GM13976 (cell line): ENCODE measurements around the gene MICU2.

Experiments
- DNase-seq: peaks from one replicate; pipeline ENCODE4 v3.0.0; 2012; ENCODE audit warnings: low spot score
- in situ Hi-C: fragments of 300-500 bp; cut with MboI; formaldehyde crosslinking; loops from one replicate; pipeline ENCODE4 v1.12.0; 2022; ENCODE audit warnings: low sequenced_read_pairs, mixed read lengths, inconsistent platforms; ENCODE audit not compliant: unreplicated experiment
- TF ChIP-seq, protein P1 (sequence below): IDR thresholded peaks from 2 replicates; pipeline ENCODE4 v1.5.1; 2012; ENCODE audit warnings: borderline replicate concordance, mild to moderate bottlenecking; ENCODE audit not compliant: insufficient read depth; ENCODE audit errors: extremely low read depth, missing control alignments, control extremely low read depth

Gene MICU2

DNA sequence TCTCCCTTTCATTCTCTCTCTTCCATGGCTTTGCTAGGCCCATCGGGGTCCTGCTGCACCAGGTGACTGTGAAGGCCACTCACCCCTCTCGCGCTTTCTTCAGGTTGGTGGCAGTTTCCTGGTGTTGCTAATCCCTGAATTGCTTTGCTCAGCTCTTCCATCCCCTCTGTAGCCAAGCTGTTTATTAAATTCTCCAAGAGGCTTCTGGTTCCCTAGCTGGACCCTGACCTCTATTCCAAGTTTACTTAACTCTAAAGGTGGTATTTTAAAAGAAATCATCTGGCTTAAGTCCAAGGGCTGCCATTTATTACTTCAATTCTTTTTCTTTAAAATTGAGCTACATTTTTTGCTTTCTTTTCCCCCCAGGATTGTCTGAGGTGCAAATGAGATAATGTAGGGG is 32.7 kb upstream of the MICU2 start:
- TF ChIP-seq, protein P1, sequence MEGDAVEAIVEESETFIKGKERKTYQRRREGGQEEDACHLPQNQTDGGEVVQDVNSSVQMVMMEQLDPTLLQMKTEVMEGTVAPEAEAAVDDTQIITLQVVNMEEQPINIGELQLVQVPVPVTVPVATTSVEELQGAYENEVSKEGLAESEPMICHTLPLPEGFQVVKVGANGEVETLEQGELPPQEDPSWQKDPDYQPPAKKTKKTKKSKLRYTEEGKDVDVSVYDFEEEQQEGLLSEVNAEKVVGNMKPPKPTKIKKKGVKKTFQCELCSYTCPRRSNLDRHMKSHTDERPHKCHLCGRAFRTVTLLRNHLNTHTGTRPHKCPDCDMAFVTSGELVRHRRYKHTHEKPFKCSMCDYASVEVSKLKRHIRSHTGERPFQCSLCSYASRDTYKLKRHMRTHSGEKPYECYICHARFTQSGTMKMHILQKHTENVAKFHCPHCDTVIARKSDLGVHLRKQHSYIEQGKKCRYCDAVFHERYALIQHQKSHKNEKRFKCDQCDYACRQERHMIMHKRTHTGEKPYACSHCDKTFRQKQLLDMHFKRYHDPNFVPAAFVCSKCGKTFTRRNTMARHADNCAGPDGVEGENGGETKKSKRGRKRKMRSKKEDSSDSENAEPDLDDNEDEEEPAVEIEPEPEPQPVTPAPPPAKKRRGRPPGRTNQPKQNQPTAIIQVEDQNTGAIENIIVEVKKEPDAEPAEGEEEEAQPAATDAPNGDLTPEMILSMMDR, result no peak
- DNase-seq, result no peak
- in situ Hi-C loops, result loop anchor here (25.0 kb wide), 2 partner anchors 651 to 1151 kb away; no protein-coding TSS in a partner anchor

- TF ChIP-seq, protein P1, result no peak
- in situ Hi-C loops, result loop anchor here (25.0 kb wide), 2 partner anchors 655 to 1155 kb away; no protein-coding TSS in a partner anchor
- DNase-seq, result no peak
Measured at GRCh38 chr13:21632196-21632595, 28.2 kb upstream of the MICU2 start.

DNA sequence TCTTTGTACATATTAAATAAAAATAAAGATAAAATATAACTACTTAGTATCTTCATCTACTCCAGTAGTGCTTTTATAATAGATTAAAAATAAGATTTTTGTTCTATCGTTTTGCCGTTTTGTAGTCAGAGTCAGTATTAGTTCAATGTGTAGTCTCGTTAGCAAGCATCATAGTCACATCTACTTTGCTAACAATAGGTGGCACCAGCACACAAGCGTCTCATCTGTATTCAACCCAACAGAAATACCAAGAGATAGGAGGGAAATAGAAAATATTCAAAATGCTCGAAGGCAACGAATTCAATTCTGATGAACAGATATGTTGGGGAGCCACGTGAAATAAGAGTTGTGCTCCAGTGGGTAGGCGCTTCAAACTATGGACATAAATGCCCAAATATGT is 21.4 kb upstream of the MICU2 start:
- TF ChIP-seq, protein P1, result peak; percentile 44
- in situ Hi-C loops, result loop anchor here (25.0 kb wide), 2 partner anchors 662 to 1162 kb away; no protein-coding TSS in a partner anchor
- peak; percentile 60 for DNase-seq

DNA sequence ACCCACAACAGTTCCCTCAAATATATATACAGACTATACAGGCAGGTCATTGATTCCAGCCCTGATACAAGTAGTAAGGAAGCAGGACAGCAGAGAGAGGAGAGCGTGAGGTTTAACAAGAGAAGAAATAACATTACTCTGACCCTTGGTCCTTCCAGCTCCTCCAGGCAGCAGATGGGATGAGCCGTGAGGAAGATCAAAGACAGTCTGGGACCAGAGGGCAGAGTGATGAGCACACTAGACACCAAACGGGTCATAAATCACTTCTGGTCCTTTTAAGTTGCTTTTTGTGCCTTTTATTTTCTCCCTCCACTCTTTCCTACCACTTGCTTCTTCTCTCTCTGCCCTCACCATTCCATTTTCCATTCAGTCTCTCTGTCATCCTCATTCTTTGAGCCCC is 16.9 kb upstream of the MICU2 start:
- in situ Hi-C loops, result no loop called here
- TF ChIP-seq, protein P1, result no peak
- no peak for DNase-seq

- no peak for DNase-seq
- TF ChIP-seq, protein P1, result no peak
- in situ Hi-C loops, result no loop called here
Measured at GRCh38 chr13:21619633-21620220, 15.8 kb upstream of the MICU2 start.

- TF ChIP-seq, protein P1, result no peak
- in situ Hi-C loops, result no loop called here
- no peak for DNase-seq
Measured at GRCh38 chr13:21616880-21617279, 12.9 kb upstream of the MICU2 start.
